Smooth muscle cell (in vitro differentiated cells): ENCODE data around the gene KRTAP10-10. TPM values are rescaled to one million over a fixed set of nuclear protein-coding genes. Genes with fewer than 3 reads are reported as not detected.
A peak's percentile ranks its signal among the peaks of the same experiment; 100 is the strongest.
"Not testable (repeated sequence)": the region's sequence is repeated elsewhere in the genome, so short reads cannot be mapped to it uniquely, and the experiment has no call there.

Experiments used
- DNase-seq: peaks from one replicate; lab custom pipeline; 2025; ENCODE audit not compliant: unreplicated experiment; lab: John Stamatoyannopoulos, UW
- H2AFZ ChIP-seq: fragments of 200-600 bp; sonication (generic); 2 replicates; pipeline ENCODE4 v1.6.0; 2016; ENCODE audit warnings: antibody characterized with exemption, low read depth, mild to moderate bottlenecking
- H3F3A ChIP-seq: fragments of 200-600 bp; sonication (generic); 2 replicates; pipeline ENCODE4 v1.6.0; 2017; ENCODE audit warnings: antibody characterized with exemption, low read depth
- H3K27ac ChIP-seq: fragments of 200-600 bp; sonication (generic); 2 replicates; pipeline ENCODE4 v1.5.1; 2016; ENCODE audit warnings: low read depth, mild to moderate bottlenecking
- H3K27me3 ChIP-seq: fragments of 200-600 bp; sonication (generic); 2 replicates; pipeline ENCODE4 v1.6.1; 2016; ENCODE audit warnings: low read depth, mild to moderate bottlenecking
- H3K36me3 ChIP-seq: fragments of 200-600 bp; sonication (generic); 2 replicates; pipeline ENCODE4 v1.5.1; 2016; ENCODE audit warnings: low read depth
- H3K4me1 ChIP-seq: fragments of 200-600 bp; sonication (generic); 2 replicates; pipeline ENCODE4 v1.5.1; 2016; ENCODE audit warnings: low read depth
- H3K4me2 ChIP-seq: fragments of 200-600 bp; sonication (generic); 2 replicates; pipeline ENCODE4 v1.6.0; 2016; ENCODE audit warnings: mild to moderate bottlenecking
- H3K4me3 ChIP-seq: fragments of 200-600 bp; sonication (generic); 2 replicates; pipeline ENCODE4 v1.5.1; 2016; ENCODE audit warnings: mild to moderate bottlenecking
- H3K79me2 ChIP-seq: fragments of 200-600 bp; sonication (generic); 2 replicates; pipeline ENCODE4 v1.6.0; 2016; ENCODE audit warnings: low read depth, mild to moderate bottlenecking
- H3K9ac ChIP-seq: fragments of 200-600 bp; sonication (generic); 2 replicates; pipeline ENCODE4 v1.6.0; 2016; ENCODE audit warnings: low read depth
- H3K9me3 ChIP-seq: fragments of 200-600 bp; sonication (generic); replicated peaks from 2 replicates; pipeline ENCODE4 v1.5.1; 2016; ENCODE audit warnings: low read depth
- H4K20me1 ChIP-seq: fragments of 200-600 bp; sonication (generic); 2 replicates; pipeline ENCODE4 v1.6.0; 2016; ENCODE audit warnings: low read depth
- whole genome bisulfite sequencing: methylation state at CpG from one replicate; pipeline ENCODE4 v1.1.7; 2016; ENCODE audit warnings: low lambda C conversion rate; 5-methylcytosine and 5-hydroxymethylcytosine counted together
- polyA plus RNA-seq: library from polyadenylated mRNA; unstranded; fragments of >200 nt; fragmentation: Nextera tagmentation; extraction: Ambion mirVana; gene quantifications from 2 replicates; pipeline ENCODE4 v1.2.1, GENCODE V29; 2016
- total RNA-seq: library from RNA; depleted of rRNA; stranded (reverse); fragments of >200 nt; gene quantifications from 2 replicates; pipeline ENCODE4 v1.2.3, GENCODE V29; 2014
- TF ChIP-seq, protein P1 (sequence below): fragments of 200-600 bp; sonication (generic); IDR thresholded peaks from 2 replicates; pipeline ENCODE4 v1.5.1; 2017; ENCODE audit warnings: borderline replicate concordance, mild to moderate bottlenecking, antibody characterized with exemption; ENCODE audit not compliant: insufficient read depth, poor library complexity, severe bottlenecking

The KRTAP10-10 gene
- total and polyA plus RNA-seq, 2 experiments from 2014 or later = not detected

DNA sequence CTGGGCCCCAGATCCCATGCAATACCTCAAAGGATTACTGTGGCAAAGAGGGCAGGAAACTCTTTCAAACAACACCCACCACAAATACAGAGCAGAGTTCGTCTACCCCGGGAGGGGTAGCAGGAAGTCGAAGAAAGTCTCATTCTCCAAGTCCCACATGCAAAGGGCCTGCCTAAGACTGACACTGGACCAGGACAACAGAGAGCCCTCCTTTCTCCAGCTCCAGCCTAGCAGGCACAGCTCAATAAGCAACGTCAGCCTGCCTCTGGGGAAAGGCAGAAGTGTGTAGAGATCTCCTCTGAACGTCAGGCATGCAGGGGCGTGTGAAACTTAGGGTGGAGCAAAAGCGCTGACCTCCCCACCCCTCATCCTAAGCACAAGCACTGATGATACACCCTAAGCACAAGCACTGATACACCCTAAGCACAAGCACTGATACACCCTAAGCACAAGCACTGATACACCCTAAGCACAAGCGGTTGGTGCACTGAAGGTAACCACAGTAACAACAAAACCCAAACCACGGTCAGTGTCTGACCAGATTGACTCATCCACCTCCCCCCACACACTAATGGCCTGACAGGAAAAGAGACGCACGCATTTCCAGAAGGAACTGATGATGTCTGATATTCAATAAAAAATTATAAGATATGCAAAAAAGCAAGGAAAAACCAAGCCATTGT lies 21.9 kb downstream of the KRTAP10-10 start:
- TF ChIP-seq, protein P1, sequence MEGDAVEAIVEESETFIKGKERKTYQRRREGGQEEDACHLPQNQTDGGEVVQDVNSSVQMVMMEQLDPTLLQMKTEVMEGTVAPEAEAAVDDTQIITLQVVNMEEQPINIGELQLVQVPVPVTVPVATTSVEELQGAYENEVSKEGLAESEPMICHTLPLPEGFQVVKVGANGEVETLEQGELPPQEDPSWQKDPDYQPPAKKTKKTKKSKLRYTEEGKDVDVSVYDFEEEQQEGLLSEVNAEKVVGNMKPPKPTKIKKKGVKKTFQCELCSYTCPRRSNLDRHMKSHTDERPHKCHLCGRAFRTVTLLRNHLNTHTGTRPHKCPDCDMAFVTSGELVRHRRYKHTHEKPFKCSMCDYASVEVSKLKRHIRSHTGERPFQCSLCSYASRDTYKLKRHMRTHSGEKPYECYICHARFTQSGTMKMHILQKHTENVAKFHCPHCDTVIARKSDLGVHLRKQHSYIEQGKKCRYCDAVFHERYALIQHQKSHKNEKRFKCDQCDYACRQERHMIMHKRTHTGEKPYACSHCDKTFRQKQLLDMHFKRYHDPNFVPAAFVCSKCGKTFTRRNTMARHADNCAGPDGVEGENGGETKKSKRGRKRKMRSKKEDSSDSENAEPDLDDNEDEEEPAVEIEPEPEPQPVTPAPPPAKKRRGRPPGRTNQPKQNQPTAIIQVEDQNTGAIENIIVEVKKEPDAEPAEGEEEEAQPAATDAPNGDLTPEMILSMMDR = no peak
- H3K79me2 ChIP-seq = no peaks in the 10 kb centered on the region
- H4K20me1 ChIP-seq = no peaks in the 10 kb centered on the region
- peaks cover 5% of the 10 kb centered on the region for H3K4me1 ChIP-seq
- 47% methylated on average over 11 of the region's 11 CpGs for WGBS
- H3K9ac ChIP-seq = peak overlapping the region; percentile 26
- no peaks in the 10 kb centered on the region for H3K27me3 ChIP-seq
- peak overlapping the region; percentile 41 for H2AFZ ChIP-seq
- DNase-seq = no peak
- peaks cover 3% of the 10 kb centered on the region for H3K9me3 ChIP-seq
- peak overlapping the region; percentile 51 for H3K4me2 ChIP-seq
- H3K4me3 ChIP-seq = no peak overlapping the region
- no peaks in the 10 kb centered on the region for H3F3A ChIP-seq
- no peaks in the 10 kb centered on the region for H3K36me3 ChIP-seq
- peak overlapping the region; percentile 69 for H3K27ac ChIP-seq

DNA sequence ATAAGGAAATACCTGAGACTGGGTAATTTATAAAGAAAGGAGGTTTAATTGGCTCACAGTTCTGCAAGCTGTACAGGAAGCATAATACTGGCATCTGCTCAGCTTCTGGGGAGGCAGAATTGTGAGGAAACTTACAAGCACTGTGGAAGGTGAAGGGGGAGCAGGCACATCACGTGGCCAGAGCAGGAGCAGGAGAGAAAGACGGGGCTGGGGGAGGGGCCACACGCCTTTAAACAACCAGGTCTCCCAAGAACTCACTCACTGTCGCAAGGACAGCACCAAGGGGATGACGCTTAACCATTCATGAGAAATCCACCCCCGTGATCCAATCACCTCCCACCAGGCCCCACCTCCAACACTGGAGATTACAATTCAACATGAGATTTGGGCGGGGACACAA lies 24.4 kb downstream of the KRTAP10-10 start:
- not testable (repeated sequence) for H3F3A ChIP-seq, H3K4me2 ChIP-seq, H3K9ac ChIP-seq, H3K27me3 ChIP-seq, H3K4me1 ChIP-seq, H3K9me3 ChIP-seq, H3K27ac ChIP-seq, H3K36me3 ChIP-seq, H3K4me3 ChIP-seq, H4K20me1 ChIP-seq, DNase-seq, H3K79me2 ChIP-seq, H2AFZ ChIP-seq
- WGBS = 68% methylated on average over 7 of the region's 7 CpGs

DNA sequence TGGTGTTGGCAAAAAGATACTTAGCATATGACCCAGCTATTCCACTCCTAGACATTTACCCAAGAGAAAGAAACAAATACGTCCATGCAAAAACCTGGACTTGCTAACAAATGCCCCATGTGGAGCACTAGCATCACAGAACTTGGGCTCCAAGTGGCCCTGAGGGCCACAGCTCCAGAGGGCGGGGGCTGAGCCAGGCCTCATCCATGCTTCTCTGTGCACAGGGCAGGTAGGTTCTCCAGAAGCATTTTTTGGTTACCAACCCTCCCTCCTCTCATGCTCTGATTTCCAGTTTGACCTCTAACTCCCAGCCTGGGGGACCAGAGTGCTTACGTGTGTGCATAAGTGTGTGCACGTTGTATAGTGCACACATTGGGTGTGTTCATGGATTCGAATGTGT lies 27.5 kb downstream of the KRTAP10-10 start:
- no peak overlapping the region for H3K9ac ChIP-seq
- peaks cover 3% of the 10 kb centered on the region for H3K9me3 ChIP-seq
- no peak overlapping the region for H3K4me3 ChIP-seq
- H3K4me2 ChIP-seq = no peak overlapping the region
- no peaks in the 10 kb centered on the region for H3K79me2 ChIP-seq
- H3K27ac ChIP-seq = no peak overlapping the region
- H3K4me1 ChIP-seq = no peaks in the 10 kb centered on the region
- no peaks in the 10 kb centered on the region for H3F3A ChIP-seq
- no peaks in the 10 kb centered on the region for H3K27me3 ChIP-seq
- TF ChIP-seq, protein P1 = no peak
- H3K36me3 ChIP-seq = no peaks in the 10 kb centered on the region
- WGBS = 90% methylated on average over 5 of the region's 5 CpGs
- H2AFZ ChIP-seq = no peak overlapping the region
- no peaks in the 10 kb centered on the region for H4K20me1 ChIP-seq
- DNase-seq = no peak

DNA sequence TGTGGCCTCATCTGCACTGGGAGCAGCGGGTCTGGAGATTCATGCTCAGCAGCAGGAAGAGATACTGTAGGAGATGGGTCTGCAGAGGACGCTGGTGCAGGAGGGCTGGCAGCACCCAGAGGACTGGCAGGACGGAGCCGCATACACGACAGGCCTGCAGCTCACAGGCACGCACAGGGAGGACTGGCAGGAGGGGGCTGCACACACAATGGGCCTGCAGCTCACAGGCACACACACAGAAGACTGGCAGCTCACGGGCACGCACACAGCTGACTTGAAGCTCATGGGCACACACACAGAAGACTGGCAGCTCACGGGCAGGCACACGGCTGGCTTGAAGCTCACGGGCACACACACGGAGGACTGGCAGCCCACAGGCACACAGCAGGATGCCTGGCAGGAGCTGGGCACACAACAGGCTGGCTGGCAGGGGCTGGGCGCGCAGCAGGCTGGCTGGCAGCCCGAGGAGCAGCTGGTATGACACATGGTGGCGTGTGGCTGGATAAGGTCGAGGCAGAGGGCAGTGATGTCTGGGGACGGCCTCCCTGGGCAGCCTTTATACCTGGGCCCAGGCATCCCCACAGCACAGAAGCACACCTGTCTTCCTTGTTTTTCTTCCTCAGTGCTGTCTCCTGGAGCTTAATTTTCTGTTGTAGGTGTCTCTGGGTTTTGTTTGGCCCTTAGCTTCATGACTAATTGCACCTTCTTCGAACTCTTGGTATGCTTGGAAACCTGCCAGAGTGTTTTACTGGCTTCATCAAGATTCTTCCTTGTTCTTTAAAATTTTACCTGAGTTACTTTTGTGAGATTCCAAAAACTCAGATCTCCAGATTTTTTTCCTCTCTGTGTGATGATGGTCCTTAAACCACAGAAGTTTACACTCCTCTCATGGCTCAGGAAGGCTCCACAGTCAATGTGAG lies 29.5 kb downstream of the KRTAP10-10 start, which contains the start of gene KRTAP12-2:
KRTAP12-2 (minus strand) TSS at position 527 of the 920 bp plus-strand sequence; CDS start at position 486, 41 bp downstream.
- Histone ChIP-seq H3K4me1 (no peaks in the 10 kb centered on the region), H3K27ac (no peak within 1 kb of the TSS), H3K27me3 (no peaks in the 10 kb centered on the region), H3K9ac (no peak within 1 kb of the TSS), H3K79me2 (no peaks in the 10 kb centered on the region), H3F3A (no peaks in the 10 kb centered on the region), H3K9me3 (peaks cover 3% of the 10 kb centered on the region), H2AFZ (no peak within 1 kb of the TSS), H3K4me3 (no peak within 1 kb of the TSS), H3K4me2 (no peak within 1 kb of the TSS), H4K20me1 (no peaks in the 10 kb centered on the region), H3K36me3 (no peaks in the 10 kb centered on the region)
- DNase-seq = no peak
- TF ChIP-seq, protein P1 = no peak
- 87% methylated on average over 19 of the region's 19 CpGs for WGBS
